A549 (cell line): ENCODE data around the gene SMIM14. TPM values are rescaled to one million over a fixed set of nuclear protein-coding genes. Genes with fewer than 3 reads are reported as not detected.
A peak's percentile ranks its signal among the peaks of the same experiment; 100 is the strongest.

Source experiments
- ATAC-seq, 2 experiments: fragments of 200-7000 bp in 1 of 2; fragments of >200 bp in 1 of 2; cut with Nextera tagmentation in 1 of 2; cut with Tn5 transposase in 1 of 2; 3 replicates each; pipeline versions ENCODE4 v1.8.0 to v1.9.1; 2018 to 2020; ENCODE audit warnings: mild to moderate bottlenecking in 1 of 2, moderate library complexity in 1 of 2
- CTCF ChIA-PET: fragments of 300-600 bp; sonication (Branson Sonifier 250); formaldehyde crosslinking; extraction: SDS; loops from one replicate; lab custom pipeline; 2021; ENCODE audit warnings: antibody characterized with exemption, inconsistent platforms; lab: Yijun Ruan, JAX
- POLR2A ChIA-PET: fragments of 350-600 bp; formaldehyde crosslinking; extraction: SDS; loops from one replicate; lab custom pipeline; 2021; ENCODE audit warnings: antibody characterized with exemption, inconsistent platforms; lab: Yijun Ruan, JAX
- DNase-seq, 2 experiments: peaks; one replicate each; pipeline versions ENCODE4 v3.0.0 to v3.0.0-alpha.2; 2011 to 2016; ENCODE audit warnings: low read depth in 1 of 2, low spot score in 1 of 2
- FAIRE-seq: peaks from 2 replicates; lab custom pipeline; 2011; peaks lifted over from hg19 to GRCh38; lab: Jason Lieb, UNC
- H3K27ac ChIP-seq, 2 experiments: fragments of >200 bp; sonication (Bioruptor Twin); formaldehyde crosslinking; 3 replicates each; pipeline ENCODE4 v1.5.1; 2016 to 2017
- H3K4me1 ChIP-seq: fragments of >200 bp; sonication (Bioruptor Twin); formaldehyde crosslinking; 3 replicates; pipeline ENCODE4 v1.6.1; 2016
- H3K4me2 ChIP-seq: fragments of >200 bp; sonication (Bioruptor Twin); formaldehyde crosslinking; 3 replicates; pipeline ENCODE4 v1.6.1; 2016
- H3K4me3 ChIP-seq: fragments of >200 bp; sonication (Bioruptor Twin); formaldehyde crosslinking; 3 replicates; pipeline ENCODE4 v1.5.1; 2016
- H3K9me3 ChIP-seq: fragments of >200 bp; sonication (Bioruptor Twin); formaldehyde crosslinking; 3 replicates; pipeline ENCODE4 v1.6.1; 2016
- E2F6 ChIP-seq: IDR thresholded peaks from 2 replicates; pipeline ENCODE4 v1.6.1; 2012; ENCODE audit warnings: low read depth, borderline replicate concordance
- EHF ChIP-seq: fragments of 250-450 bp; sonication (Bioruptor Pico); IDR thresholded peaks from 2 replicates; pipeline ENCODE4 v1.5.0; 2020; ENCODE audit warnings: mild to moderate bottlenecking
- JUN ChIP-seq, 2 experiments: fragments of >200 bp; sonication (Bioruptor Twin); formaldehyde crosslinking; IDR thresholded peaks; 2 replicates in 1 of 2; 3 replicates in 1 of 2; pipeline ENCODE4 v1.6.1; 2016 to 2017
- MAZ ChIP-seq: fragments of 150-350 bp; IDR thresholded peaks from 2 replicates; pipeline ENCODE4 v1.6.1; 2014; ENCODE audit warnings: antibody characterized with exemption, low read depth, low read length, borderline replicate concordance
- MYC ChIP-seq: IDR thresholded peaks from 2 replicates; pipeline ENCODE4 v1.6.1; 2012; ENCODE audit warnings: mild to moderate bottlenecking, inconsistent platforms, low read length, improper control_type of control experiment, borderline replicate concordance
- PHF8 ChIP-seq: fragments of 200-600 bp; sonication (generic); IDR thresholded peaks from 2 replicates; pipeline ENCODE4 v1.6.1; 2016; ENCODE audit warnings: low read depth, mild to moderate bottlenecking, antibody characterized with exemption, moderate library complexity, borderline replicate concordance
- RARB ChIP-seq: fragments of 250-450 bp; sonication (Bioruptor Pico); IDR thresholded peaks from 2 replicates; pipeline ENCODE4 v1.8.0; 2021; ENCODE audit warnings: mild to moderate bottlenecking, moderate library complexity
- SMC3 ChIP-seq: fragments of >200 bp; sonication (Bioruptor Twin); formaldehyde crosslinking; IDR thresholded peaks from 3 replicates; pipeline ENCODE4 v1.6.1; 2018; ENCODE audit warnings: inconsistent platforms
- TFCP2L1 ChIP-seq: fragments of 250-450 bp; sonication (Bioruptor Pico); IDR thresholded peaks from 2 replicates; pipeline ENCODE4 v1.5.0; 2021; ENCODE audit warnings: mild to moderate bottlenecking
- ZNF302 ChIP-seq: fragments of 250-450 bp; sonication (Bioruptor Pico); IDR thresholded peaks from 2 replicates; pipeline ENCODE4 v1.9.0; 2021; ENCODE audit warnings: inconsistent platforms, mild to moderate bottlenecking, moderate library complexity
- WGBS: methylation state at CpG from one replicate; pipeline ENCODE4 v1.1.6; 2017; ENCODE audit errors: missing lambda C conversion rate; 5-methylcytosine and 5-hydroxymethylcytosine counted together
- polyA plus RNA-seq, 4 experiments: library from polyadenylated mRNA; depleted of rRNA in 3 of 4; stranded (reverse); fragments of >200 nt; fragmentation: RNase III in 1 of 4; extraction: RNeasy Plus Mini Kit Qiagen cat#74134 plus additional on column Dnase treatment in 1 of 4; gene quantifications; 2 replicates in 3 of 4; 3 replicates in 1 of 4; pipeline ENCODE4 v1.2.3, GENCODE V29; 2011 to 2017
- TF ChIP-seq, protein P1 (sequence below): fragments of 150-350 bp; IDR thresholded peaks from 2 replicates; pipeline ENCODE4 v1.6.1; 2014; ENCODE audit warnings: low read depth, mild to moderate bottlenecking, low read length

SMIM14 gene
- polyA plus RNA-seq, 2 of the 4 experiments (the other 2 are of a cell fraction) = 20.5 to 81.3 TPM

GRCh38 chr4:39526765-39527295 is 111.8 kb downstream of the SMIM14 start:
- 3% methylated on average over 17 of the region's 33 CpGs for WGBS
- peak overlapping the region; percentile 92 for H3K4me3 ChIP-seq
- H3K4me1 ChIP-seq = peaks cover 5% of the 10 kb centered on the region; the same call in 1 of the 3 replicates
- DNase-seq (no peak), FAIRE-seq (no peak), ATAC-seq (no peak)
- peak overlapping the region; percentile 96 to 99 for H3K27ac ChIP-seq
- CTCF ChIA-PET = interaction anchor here (1.0 to 1.1 kb wide), 2 partner anchors 51 to 58 kb away, joined by 3 to 13 read pairs; no protein-coding TSS in a partner anchor
- TF ChIP-seq JUN (IDR thresholded peaks at IDR 0.05) (0 out of 5 replicates have a peak, but pooled peaks of 1 of the 2 experiments have one; percentile 10), RARB (peak; percentile 64; the same call in 1 of the 2 replicates), PHF8 (peak; percentile 65; the same call in 1 of the 2 replicates)
- TF ChIP-seq, protein P1, sequence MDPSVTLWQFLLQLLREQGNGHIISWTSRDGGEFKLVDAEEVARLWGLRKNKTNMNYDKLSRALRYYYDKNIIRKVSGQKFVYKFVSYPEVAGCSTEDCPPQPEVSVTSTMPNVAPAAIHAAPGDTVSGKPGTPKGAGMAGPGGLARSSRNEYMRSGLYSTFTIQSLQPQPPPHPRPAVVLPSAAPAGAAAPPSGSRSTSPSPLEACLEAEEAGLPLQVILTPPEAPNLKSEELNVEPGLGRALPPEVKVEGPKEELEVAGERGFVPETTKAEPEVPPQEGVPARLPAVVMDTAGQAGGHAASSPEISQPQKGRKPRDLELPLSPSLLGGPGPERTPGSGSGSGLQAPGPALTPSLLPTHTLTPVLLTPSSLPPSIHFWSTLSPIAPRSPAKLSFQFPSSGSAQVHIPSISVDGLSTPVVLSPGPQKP = no peak
- peak overlapping the region; percentile 86 for H3K4me2 ChIP-seq
- H3K9me3 ChIP-seq = peaks cover 15% of the 10 kb centered on the region
- POLR2A ChIA-PET = interaction anchor here (0.5 to 3.5 kb wide), 35 partner anchors 9 to 560 kb away, joined by 3 to 38 read pairs (median 4); partner anchors contain the start of genes LIAS, RPL9, SMIM14 and UBE2K

DNA sequence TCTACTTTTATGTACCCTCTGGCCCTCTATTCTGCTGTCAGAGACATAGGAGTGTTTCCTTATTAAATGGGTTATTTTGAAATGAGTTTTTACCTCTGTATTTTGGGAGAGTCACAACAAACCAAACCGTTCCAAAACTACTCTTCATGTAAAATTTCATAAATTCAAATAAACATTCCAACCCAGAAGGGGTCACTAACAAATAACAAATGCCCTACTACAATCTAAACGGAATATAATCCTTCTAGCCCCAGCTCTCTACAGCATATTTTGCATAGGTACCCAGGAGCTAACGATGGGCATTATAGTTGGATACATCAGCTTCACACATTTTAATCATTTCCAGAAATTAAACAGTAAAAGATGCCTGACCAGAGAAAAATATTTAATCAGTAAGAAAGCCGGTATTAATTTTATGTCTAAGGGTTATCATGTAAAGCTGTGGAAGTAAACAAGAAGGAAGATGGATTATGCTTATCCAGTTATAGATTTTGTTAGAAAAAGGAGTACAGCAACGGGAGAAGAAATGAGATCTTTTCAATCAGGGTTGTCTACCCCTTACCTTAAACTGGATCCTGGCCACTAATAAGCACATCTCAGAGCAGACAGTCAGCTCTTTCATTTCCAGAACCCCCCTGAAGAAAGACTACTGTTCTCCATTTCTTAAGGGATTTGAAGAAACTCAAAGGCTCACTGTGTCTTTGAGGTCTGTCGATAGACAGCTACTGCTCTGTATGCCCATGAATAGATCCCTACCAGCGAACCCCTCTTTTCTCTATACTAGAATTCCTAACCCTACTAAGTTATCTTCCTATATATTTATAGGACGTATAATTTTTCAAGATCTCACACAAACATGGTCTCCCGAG is 112.6 kb downstream of the SMIM14 start:
- Histone ChIP-seq H3K27ac (peak overlapping the region; percentile 96 to 99), H3K4me3 (peak overlapping the region; percentile 92), H3K4me2 (peak overlapping the region; percentile 86), H3K9me3 (peaks cover 9% of the 10 kb centered on the region), H3K4me1 (peaks cover 5% of the 10 kb centered on the region; the same call in 1 of the 3 replicates)
- ChIA-PET CTCF (interaction anchor here (0.7 to 1.1 kb wide), 3 partner anchors 38 to 61 kb away, joined by 3 to 8 read pairs (median 4); no protein-coding TSS in a partner anchor), POLR2A (interaction anchor here (0.6 to 5.1 kb wide), 7 partner anchors 11 to 112 kb away, joined by 3 to 36 read pairs (median 4); partner anchors contain the start of gene SMIM14)
- TF ChIP-seq ZNF302 (CRISPR knock-in tag) (no peak), E2F6 (no peak), JUN (IDR thresholded peaks at IDR 0.05) (peak; percentile 2 to 16; a peak in 1 of 5 replicates), MAZ (no peak), EHF (CRISPR knock-in tag) (no peak)
- no peak for ATAC-seq
- FAIRE-seq = no peak
- WGBS = 2% methylated on average over 9 of the region's 9 CpGs
- no peak for DNase-seq

- TF ChIP-seq SMC3 = 0 out of 3 replicates have a peak, but pooled peaks have one; percentile 4
- TF ChIP-seq MYC = no peak
- 0 out of 2 replicates have a peak, but pooled peaks have one; percentile 34 for TF ChIP-seq TFCP2L1
- H3K4me1 ChIP-seq = peaks cover 9% of the 10 kb centered on the region; the same call in 1 of the 3 replicates
- 6% methylated on average over 7 of the region's 7 CpGs for WGBS
- ATAC-seq (no peak), FAIRE-seq (no peak), DNase-seq (no peak)
- H3K4me3 ChIP-seq = peak overlapping the region; percentile 92
- CTCF ChIA-PET = interaction anchor here (0.6 to 1.7 kb wide), 6 partner anchors 12 to 210 kb away, joined by 3 to 13 read pairs (median 4); no protein-coding TSS in a partner anchor
- H3K27ac ChIP-seq = peak overlapping the region; percentile 96 to 99
- no peaks in the 10 kb centered on the region for H3K9me3 ChIP-seq
- peak overlapping the region; percentile 86 for H3K4me2 ChIP-seq
- POLR2A ChIA-PET = interaction anchor here (1.1 to 5.1 kb wide), 4 partner anchors 9 to 114 kb away, joined by 3 to 36 read pairs (median 19); partner anchors contain the start of gene SMIM14
Observed at GRCh38 chr4:39524161-39524957, 114.3 kb downstream of the SMIM14 start.
